ENCODE data around the gene BCAR3.
"Not testable (repeated sequence)": the region's sequence is repeated elsewhere in the genome, so short reads cannot be mapped to it uniquely, and the experiment has no call there.

BCAR3 gene

GRCh38 chr1:93689521-93690223 lies 8.0 kb upstream of the BCAR3 start:
- no peak for DNase-seq (ENCODE audit: low read depth)

GRCh38 chr1:93687542-93687941 lies 5.9 kb upstream of the BCAR3 start:
- no peak for DNase-seq (ENCODE audit: low read depth)

DNA sequence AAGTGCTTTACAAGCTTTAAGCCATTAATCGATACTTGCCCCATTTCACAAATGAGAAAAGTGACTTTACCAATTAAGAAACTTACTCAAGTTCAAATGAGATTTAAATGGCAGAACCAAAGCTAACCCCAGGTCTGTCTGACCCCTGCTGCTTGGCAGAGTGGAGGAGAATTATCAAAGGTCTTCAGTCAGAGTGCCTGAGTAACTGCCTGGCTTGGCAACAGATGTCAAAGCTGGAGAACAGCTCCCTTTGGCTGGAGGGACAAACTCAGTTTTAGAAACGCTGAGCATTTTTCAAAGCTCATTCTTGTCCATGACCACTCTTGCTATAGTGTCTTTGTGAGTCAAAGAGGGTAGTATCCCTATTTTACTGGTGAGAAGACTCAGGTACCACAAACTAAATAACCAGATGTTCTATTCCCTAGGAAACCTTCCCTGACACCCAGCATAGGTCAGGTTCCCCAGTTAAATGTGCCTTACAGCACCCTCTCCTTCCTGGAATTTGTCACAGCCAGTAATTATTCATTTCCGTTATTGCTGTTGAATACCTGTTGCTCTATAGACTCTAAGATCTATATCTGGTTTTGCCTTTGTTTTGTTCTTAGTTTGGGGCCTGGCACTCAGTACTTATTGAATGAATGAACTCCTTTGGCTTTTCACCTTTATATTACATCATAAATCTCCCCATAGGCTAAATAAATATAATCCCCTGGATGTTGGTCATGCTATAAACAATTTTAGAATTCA lies 5.0 kb upstream of the BCAR3 start:
- DNase-seq (ENCODE audit: low read depth) = no peak

GRCh38 chr1:93685918-93686317 lies 4.3 kb upstream of the BCAR3 start:
- DNase-seq (ENCODE audit: low read depth) = no peak

- no peak for DNase-seq (ENCODE audit: low read depth)
Measured at GRCh38 chr1:93683234-93683633, 1.6 kb upstream of the BCAR3 start.

- no peak for DNase-seq (ENCODE audit: low read depth)
Measured at GRCh38 chr1:93681989-93682412, 364 bp upstream of the BCAR3 start.

DNA sequence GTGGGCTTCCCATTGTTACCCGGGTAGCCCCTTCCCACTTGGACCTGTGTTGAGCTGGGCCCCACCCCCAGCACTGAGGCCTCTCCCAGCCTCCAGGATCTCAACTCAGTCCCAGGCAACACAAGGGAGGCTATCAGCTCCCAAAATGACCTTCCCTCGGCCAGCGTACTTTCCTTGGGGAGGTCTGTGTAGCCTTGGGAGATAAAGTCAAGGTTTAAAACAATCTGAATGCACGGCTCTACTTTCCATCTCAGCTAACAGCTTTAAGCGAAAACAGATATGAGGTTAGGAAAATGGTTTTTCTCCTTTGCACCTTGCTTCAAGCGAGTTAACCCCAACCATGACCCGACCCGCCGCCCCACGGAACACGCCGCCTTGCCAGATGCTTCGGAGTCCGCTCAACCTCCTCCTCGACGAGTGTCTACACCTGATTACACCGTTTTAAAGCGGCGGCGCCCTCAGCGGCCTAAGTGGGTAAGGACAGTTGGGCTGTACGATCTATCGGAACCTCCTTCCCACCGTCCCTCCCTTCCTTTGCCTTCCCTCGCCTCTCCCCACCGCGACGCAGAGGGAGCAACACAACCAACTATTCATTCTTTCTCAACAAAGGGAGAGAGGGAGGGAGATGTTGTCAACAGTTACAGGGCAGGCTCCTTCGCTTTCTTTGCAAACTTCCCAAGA lies 1.1 kb downstream of the BCAR3 start:
- peak; percentile 79 for DNase-seq (ENCODE audit: low read depth)

DNA sequence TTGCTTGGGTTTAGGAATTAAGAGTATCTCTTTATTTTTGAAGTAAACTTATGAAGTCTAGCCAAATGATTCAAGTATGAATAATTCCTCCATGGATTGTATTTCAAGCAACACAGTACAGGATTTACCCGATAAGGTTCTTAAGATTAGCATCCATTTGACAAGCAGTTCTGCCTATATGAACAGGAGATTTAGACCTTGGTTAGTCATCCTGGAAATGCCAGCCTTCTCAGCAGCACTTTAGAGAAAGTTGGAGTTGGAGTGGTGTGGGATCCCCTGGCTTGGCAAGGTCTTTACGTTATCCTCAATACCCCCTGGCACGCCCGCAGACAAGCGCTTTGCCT lies 1.6 kb downstream of the BCAR3 start:
- DNase-seq (ENCODE audit: low read depth) = peak; percentile 72

DNA sequence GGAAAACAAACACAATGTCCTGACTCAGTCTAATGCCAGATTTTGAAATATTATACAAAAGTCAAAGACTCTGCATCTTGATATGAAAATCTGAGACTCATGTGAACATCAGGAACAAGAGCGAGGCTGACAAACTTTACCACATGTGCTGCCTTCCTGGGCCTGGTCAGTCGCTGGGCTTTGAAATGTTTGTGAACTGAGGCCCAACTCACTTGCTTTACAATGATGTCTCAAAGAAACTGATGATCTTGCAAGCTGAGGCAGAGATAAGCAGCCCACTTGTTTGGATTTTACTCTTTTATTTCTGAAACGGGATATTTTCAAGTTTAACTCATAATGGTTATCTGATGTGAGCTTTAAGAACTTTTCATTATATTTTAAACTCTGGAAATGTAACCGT lies 2.1 kb downstream of the BCAR3 start:
- DNase-seq (ENCODE audit: low read depth) = no peak

GRCh38 chr1:93678946-93679480 lies 2.6 kb downstream of the BCAR3 start:
- no peak for DNase-seq (ENCODE audit: low read depth)

- DNase-seq (ENCODE audit: low read depth) = no peak
Measured at GRCh38 chr1:93678491-93678890, 3.1 kb downstream of the BCAR3 start.

- DNase-seq (ENCODE audit: low read depth) = no peak
Measured at GRCh38 chr1:93677729-93678128, 3.9 kb downstream of the BCAR3 start.

DNA sequence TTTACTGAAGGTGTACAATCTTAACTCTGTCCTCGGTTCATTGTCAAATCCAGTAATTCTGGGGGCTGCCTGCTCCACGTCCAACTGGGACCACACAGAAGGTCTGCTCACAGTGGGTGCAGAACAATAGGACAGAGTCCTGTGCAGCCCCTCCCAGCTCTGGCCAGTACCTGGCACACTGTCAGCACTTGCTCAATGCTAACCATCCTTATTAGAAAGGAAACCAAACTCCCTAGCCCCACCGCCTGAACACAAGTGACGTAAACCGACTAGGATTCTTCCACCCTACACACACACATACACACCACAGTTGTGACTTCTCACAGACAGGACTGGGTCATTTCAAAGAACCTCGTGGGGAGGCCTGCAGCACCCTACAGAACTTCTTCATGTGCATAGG lies 5.2 kb downstream of the BCAR3 start:
- DNase-seq (ENCODE audit: low read depth) = no peak

GRCh38 chr1:93675931-93676330 lies 5.7 kb downstream of the BCAR3 start:
- no peak for DNase-seq (ENCODE audit: low read depth)

- no peak for DNase-seq (ENCODE audit: low read depth)
Measured at GRCh38 chr1:93675271-93675670, 6.4 kb downstream of the BCAR3 start.

- not testable (repeated sequence) for DNase-seq (ENCODE audit: low read depth)
Measured at GRCh38 chr1:93674071-93674470, 7.6 kb downstream of the BCAR3 start.

- DNase-seq (ENCODE audit: low read depth) = no peak
Measured at GRCh38 chr1:93673163-93673829, 8.3 kb downstream of the BCAR3 start.

- no peak for DNase-seq (ENCODE audit: low read depth)
Measured at GRCh38 chr1:93672477-93673162, 9.0 kb downstream of the BCAR3 start.

DNA sequence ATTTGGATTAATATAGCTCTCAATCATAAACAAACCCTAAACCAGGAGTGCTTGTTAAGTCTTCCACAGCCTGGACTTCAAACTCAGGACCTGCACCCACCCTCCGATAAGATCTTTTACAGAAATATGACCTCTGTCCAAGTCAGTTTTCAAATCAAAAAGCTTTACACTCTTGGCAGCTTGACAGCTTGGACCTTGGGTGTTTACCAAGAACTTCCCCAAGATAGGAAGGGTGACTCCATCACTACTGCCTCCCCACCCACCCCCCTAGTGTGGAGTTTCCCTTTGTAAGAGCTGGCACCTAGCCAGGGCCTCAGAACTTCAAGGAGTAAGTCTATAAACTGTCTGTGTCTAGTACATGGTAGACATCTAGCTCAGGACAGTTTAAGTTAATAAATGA lies 9.6 kb downstream of the BCAR3 start:
- peak; percentile 88 for DNase-seq (ENCODE audit: low read depth)

DNA sequence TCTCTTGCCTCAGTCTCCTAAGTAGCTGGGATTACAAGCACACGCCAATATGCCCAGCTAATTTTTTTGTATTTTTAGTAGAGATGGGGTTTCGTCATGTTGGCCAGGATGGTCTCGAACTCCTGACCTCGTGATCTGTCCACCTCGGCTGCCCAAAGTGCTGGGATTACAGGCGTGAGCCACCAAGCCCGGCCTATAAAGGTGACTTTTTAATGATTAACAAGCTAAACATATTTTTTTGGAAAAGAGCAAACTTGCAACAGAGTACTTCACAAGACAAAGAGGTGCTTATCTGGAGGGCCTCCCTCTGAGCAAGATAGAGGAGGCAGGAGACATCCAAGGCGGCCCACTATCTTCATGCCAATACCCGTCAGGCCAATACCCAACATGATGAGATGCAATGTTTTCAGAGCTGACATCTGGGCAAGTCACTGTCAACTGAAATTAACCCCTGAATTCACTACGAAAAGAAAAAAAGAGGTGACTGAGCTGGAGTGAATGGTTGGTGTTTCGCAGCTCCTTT lies 10.5 kb downstream of the BCAR3 start:
- DNase-seq (ENCODE audit: low read depth) = no peak

- DNase-seq (ENCODE audit: low read depth) = no peak
Measured at GRCh38 chr1:93670141-93670540, 11.5 kb downstream of the BCAR3 start.

DNA sequence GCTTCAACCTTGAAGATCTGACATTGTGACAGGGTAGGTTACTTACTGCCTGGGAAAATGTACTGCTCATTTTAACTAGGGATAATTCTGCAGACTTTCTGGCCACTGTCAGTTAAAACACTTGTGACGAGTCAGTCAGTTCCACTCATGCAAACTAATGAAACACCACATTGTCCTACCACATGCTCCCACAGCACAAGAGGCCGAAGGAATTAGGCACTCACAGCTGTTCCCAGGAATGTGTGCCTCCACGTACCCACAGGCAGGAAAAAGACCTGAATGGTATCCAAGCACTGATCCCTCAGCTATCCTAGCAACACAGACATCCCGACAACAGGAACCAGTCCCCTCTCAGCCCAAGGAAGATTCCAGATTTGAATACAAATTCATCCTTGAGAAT lies 12.3 kb downstream of the BCAR3 start:
- DNase-seq (ENCODE audit: low read depth) = no peak

All from HS-27A (cell line).